ENCODE measurements around the gene ZNF202.
A peak's percentile ranks its signal among the peaks of the same experiment; 100 is the strongest.
"Not testable (repeated sequence)": the region's sequence is repeated elsewhere in the genome, so short reads cannot be mapped to it uniquely, and the experiment has no call there.

The ZNF202 gene

DNA sequence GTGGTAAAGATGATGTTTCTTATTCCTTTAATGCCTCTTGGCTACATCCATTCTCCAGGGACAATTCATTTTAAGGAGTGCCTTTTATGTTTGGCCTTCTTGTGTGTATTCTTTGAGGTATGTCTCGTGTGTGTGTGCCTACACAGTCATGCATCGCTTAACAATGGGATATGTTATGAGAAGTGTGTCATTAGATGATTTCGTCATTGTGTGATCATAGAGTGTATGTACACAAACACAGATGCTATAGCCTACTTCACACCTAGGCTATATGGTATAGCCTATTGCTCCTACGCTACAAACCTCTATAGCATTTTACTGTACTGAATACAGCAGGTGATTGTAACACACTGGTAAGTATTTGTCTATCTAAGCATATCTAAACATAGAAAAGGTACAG, 23.0 kb downstream of the ZNF202 start:
- TF ChIP-seq, protein P1, sequence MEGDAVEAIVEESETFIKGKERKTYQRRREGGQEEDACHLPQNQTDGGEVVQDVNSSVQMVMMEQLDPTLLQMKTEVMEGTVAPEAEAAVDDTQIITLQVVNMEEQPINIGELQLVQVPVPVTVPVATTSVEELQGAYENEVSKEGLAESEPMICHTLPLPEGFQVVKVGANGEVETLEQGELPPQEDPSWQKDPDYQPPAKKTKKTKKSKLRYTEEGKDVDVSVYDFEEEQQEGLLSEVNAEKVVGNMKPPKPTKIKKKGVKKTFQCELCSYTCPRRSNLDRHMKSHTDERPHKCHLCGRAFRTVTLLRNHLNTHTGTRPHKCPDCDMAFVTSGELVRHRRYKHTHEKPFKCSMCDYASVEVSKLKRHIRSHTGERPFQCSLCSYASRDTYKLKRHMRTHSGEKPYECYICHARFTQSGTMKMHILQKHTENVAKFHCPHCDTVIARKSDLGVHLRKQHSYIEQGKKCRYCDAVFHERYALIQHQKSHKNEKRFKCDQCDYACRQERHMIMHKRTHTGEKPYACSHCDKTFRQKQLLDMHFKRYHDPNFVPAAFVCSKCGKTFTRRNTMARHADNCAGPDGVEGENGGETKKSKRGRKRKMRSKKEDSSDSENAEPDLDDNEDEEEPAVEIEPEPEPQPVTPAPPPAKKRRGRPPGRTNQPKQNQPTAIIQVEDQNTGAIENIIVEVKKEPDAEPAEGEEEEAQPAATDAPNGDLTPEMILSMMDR (IDR thresholded peaks at IDR 0.05; ENCODE audit: low read depth, low read length), result no peak
- H3K4me3 ChIP-seq (ENCODE audit: low read depth, low read length), result no peak overlapping the region

GRCh38 chr11:123718063-123718462, 23.4 kb downstream of the ZNF202 start:
- no peak overlapping the region for H3K4me3 ChIP-seq (ENCODE audit: low read depth, low read length)
- TF ChIP-seq, protein P1 (IDR thresholded peaks at IDR 0.05; ENCODE audit: low read depth, low read length), result no peak

DNA sequence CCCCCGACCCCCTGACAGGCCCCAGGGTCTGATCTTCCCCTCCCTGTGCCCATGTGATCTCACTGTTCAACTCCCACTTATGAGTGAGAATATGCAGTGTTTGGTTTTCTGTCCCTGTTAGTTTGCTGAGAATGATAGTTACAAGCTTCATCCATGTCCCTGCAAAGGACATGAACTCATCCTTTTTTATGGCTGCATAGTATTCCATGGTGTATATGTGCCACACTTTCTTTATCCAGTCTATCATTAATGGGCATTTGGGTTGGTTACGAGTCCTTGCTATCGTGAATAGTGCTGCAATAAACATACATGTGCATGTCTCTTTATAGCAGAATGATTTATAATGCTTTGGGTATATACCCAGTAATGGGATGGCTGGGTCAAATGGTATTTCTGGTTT, 28.8 kb downstream of the ZNF202 start:
- H3K4me3 ChIP-seq (ENCODE audit: low read depth, low read length), result not testable (repeated sequence)

DNA sequence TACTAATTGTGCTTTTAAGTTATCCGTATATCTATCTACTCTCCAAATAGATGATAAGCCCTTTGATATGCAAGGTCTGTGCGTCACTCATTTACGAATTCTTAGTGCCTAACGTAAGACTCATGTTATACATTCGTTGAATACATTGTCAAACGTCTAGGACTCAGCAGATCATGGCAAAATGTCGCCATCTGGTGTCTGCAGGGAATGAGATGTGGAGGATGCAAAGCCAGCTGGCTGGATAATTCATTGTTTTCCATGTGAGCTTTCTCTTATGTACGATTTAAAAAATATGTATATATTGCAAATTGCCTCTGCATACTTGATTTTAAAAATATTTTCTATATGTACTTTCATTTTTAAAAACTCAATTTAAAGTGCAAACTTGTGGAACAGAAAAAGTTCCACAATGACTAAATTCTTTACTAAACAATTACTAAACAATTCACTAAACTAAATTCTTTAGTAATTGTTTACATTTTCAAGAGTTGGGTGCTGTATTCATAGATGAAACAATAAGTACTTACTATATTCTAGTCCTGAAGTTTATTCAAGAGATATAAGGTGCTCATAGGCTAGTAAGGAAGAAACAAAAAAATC, 33.8 kb downstream of the ZNF202 start:
- H3K4me3 ChIP-seq (ENCODE audit: low read depth, low read length), result no peak overlapping the region
- TF ChIP-seq, protein P1 (IDR thresholded peaks at IDR 0.05; ENCODE audit: low read depth, low read length), result peak; percentile 76

DNA sequence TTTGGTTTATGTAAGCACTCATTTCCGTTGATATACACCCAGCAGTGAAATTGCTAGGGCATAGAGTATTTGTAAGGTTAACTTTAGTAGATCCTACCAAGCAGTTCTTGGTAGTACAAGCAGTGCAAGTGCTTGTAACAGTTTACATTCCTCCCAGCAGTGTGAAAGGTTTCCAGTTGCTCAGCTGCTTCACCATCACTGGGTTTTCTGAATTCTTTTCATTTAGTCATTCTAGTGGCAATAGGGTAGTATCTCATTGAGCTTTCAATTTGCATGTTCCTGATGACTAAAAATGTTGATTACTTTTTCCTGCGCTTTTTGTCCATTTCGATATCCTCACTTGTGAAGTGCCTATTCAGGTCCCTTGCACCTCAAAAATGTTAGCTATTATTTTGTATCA, 34.3 kb downstream of the ZNF202 start:
- TF ChIP-seq, protein P1 (IDR thresholded peaks at IDR 0.05; ENCODE audit: low read depth, low read length), result no peak
- H3K4me3 ChIP-seq (ENCODE audit: low read depth, low read length), result no peak overlapping the region

- TF ChIP-seq, protein P1 (IDR thresholded peaks at IDR 0.05; ENCODE audit: low read depth, low read length), result no peak
- H3K4me3 ChIP-seq (ENCODE audit: low read depth, low read length), result no peak overlapping the region
Measured at GRCh38 chr11:123704341-123704740, 37.1 kb downstream of the ZNF202 start.

DNA sequence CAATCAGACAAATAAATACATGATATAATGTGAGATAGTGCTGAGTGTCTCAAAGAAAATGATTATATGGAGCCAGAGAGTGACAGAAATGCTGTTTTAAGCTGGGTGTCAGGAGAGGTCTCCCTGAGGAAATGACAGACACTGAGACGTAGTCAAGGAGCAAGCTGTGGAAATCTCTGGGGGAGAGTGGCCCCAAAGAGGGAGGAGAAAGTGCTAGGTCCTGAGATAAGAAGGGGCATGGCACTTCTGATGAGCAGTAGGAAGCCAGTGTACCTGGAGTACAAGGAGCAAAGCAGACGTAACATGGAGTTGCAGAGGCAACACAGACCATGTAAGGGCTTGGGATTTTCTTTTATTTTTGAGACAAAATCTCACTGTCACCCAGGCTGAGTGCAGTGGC, 38.8 kb downstream of the ZNF202 start:
- TF ChIP-seq, protein P1 (IDR thresholded peaks at IDR 0.05; ENCODE audit: low read depth, low read length), result no peak
- no peak overlapping the region for H3K4me3 ChIP-seq (ENCODE audit: low read depth, low read length)

- TF ChIP-seq, protein P1 (IDR thresholded peaks at IDR 0.05; ENCODE audit: low read depth, low read length), result no peak
- no peak overlapping the region for H3K4me3 ChIP-seq (ENCODE audit: low read depth, low read length)
Measured at GRCh38 chr11:123702139-123702538, 39.3 kb downstream of the ZNF202 start.
